Mesendoderm (in vitro differentiated cells): ENCODE data around the gene DNAJC1.
"Not testable (repeated sequence)": the region's sequence is repeated elsewhere in the genome, so short reads cannot be mapped to it uniquely, and the experiment has no call there.

Source experiments
- DNase-seq: peaks from one replicate; pipeline ENCODE4 v3.0.0; 2013
- H2AK5ac ChIP-seq: 2 replicates; pipeline ENCODE4 v1.6.1; 2013; ENCODE audit warnings: low read length, inconsistent platforms
- H2BK120ac ChIP-seq: 2 replicates; pipeline ENCODE4 v1.6.1; 2013; ENCODE audit warnings: low read depth, mild to moderate bottlenecking, low read length, moderate library complexity, mixed read lengths
- H2BK15ac ChIP-seq: replicated peaks from 2 replicates; pipeline ENCODE4 v1.6.1; 2013; ENCODE audit warnings: low read depth, mild to moderate bottlenecking, moderate library complexity
- H2BK5ac ChIP-seq: 2 replicates; pipeline ENCODE4 v1.6.1; 2013; ENCODE audit warnings: low read length, inconsistent platforms
- H3K18ac ChIP-seq: 2 replicates; pipeline ENCODE4 v1.6.1; 2013; ENCODE audit warnings: mild to moderate bottlenecking, low read length, mixed read lengths
- H3K23ac ChIP-seq: one replicate; pipeline ENCODE4 v1.6.1; 2013; ENCODE audit warnings: low read length
- H3K27ac ChIP-seq: 2 replicates; pipeline ENCODE4 v1.5.1; 2013; ENCODE audit warnings: low read depth, mild to moderate bottlenecking, inconsistent platforms, low read length, moderate library complexity
- H3K27me3 ChIP-seq: 2 replicates; pipeline ENCODE4 v1.6.1; 2013; ENCODE audit warnings: low read length, control low read depth, mild to moderate bottlenecking, inconsistent platforms; ENCODE audit not compliant: insufficient read depth, poor library complexity
- H3K36me3 ChIP-seq: 2 replicates; pipeline ENCODE4 v1.6.1; 2013; ENCODE audit warnings: low read length, inconsistent platforms; ENCODE audit not compliant: control insufficient read depth, insufficient read depth
- H3K4ac ChIP-seq: one replicate; pipeline ENCODE4 v1.6.1; 2013; ENCODE audit warnings: low read depth, mild to moderate bottlenecking, low read length, moderate library complexity
- H3K4me1 ChIP-seq: 2 replicates; pipeline ENCODE4 v1.6.1; 2013; ENCODE audit warnings: low read depth, low read length, inconsistent platforms; ENCODE audit not compliant: control insufficient read depth
- H3K4me2 ChIP-seq: 2 replicates; pipeline ENCODE4 v1.6.1; 2013; ENCODE audit warnings: low read length
- H3K4me3 ChIP-seq: 2 replicates; pipeline ENCODE4 v1.5.1; 2013; ENCODE audit warnings: mild to moderate bottlenecking, low read length
- H3K56ac ChIP-seq: one replicate; pipeline ENCODE4 v1.6.1; 2013; ENCODE audit warnings: low read length
- H3K79me1 ChIP-seq: 2 replicates; pipeline ENCODE4 v1.6.1; 2013; ENCODE audit warnings: low read length, inconsistent platforms
- H3K79me2 ChIP-seq: 2 replicates; pipeline ENCODE4 v1.6.1; 2013; ENCODE audit warnings: mild to moderate bottlenecking, low read length; ENCODE audit not compliant: control insufficient read depth, insufficient read depth
- H3K9ac ChIP-seq: 2 replicates; pipeline ENCODE4 v1.6.1; 2013; ENCODE audit warnings: low read length, inconsistent platforms
- H4K5ac ChIP-seq: one replicate; pipeline ENCODE4 v1.6.1; 2013; ENCODE audit warnings: low read length
- H4K8ac ChIP-seq: one replicate; pipeline ENCODE4 v1.6.1; 2013; ENCODE audit warnings: low read depth, mild to moderate bottlenecking, control low read depth, low read length, moderate library complexity
- WGBS: extraction: QIAGEN DNeasy Blood & Tissue Kit; methylation state at CpG from one replicate; pipeline ENCODE4 v1.1.7; 2013; ENCODE audit warnings: low lambda C conversion rate, missing lambda C conversion rate; ENCODE audit not compliant: insufficient coverage; ENCODE audit errors: extremely low coverage; 5-methylcytosine and 5-hydroxymethylcytosine counted together

DNAJC1 gene

GRCh38 chr10:22027364-22028238, 24.1 kb upstream of the DNAJC1 start:
- no CpG with 5 or more reads among the region's 7 CpGs for WGBS
- no peak overlapping the region for H3K9ac ChIP-seq
- no peak overlapping the region for H2AK5ac ChIP-seq
- H3K27me3 ChIP-seq: no peaks in the 10 kb centered on the region
- H2BK5ac ChIP-seq: no peak overlapping the region
- no peak for DNase-seq
- H3K4me1 ChIP-seq: no peaks in the 10 kb centered on the region
- H3K56ac ChIP-seq: no peak overlapping the region
- no peak overlapping the region for H2BK15ac ChIP-seq
- H4K8ac ChIP-seq: no peak overlapping the region
- H3K79me2 ChIP-seq: no peaks in the 10 kb centered on the region
- no peak overlapping the region for H3K18ac ChIP-seq
- H4K5ac ChIP-seq: no peak overlapping the region
- H3K36me3 ChIP-seq: no peaks in the 10 kb centered on the region
- no peak overlapping the region for H3K27ac ChIP-seq
- no peak overlapping the region for H3K4me2 ChIP-seq
- H3K4ac ChIP-seq: no peak overlapping the region
- H3K23ac ChIP-seq: no peak overlapping the region
- H3K79me1 ChIP-seq: no peaks in the 10 kb centered on the region
- no peak overlapping the region for H3K4me3 ChIP-seq
- H2BK120ac ChIP-seq: no peak overlapping the region

DNA sequence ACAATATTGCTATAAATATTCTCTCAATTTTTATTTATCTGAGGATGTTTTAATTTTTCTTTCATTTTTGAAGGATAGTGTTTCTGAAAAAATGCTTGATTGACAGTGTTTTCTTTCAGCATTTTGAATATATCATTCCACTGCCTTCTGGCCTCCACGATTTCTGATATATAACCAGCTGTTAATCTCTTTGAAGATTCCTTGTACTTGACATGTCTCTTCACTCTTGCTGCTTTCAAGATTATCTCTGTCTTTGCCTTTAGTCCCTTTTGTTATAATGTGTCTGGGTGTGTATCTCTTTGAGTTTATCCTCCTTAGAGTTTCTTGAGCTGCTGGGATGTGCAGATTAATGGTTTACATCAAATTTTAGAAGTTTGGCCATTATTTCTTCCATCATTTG, 22.8 kb upstream of the DNAJC1 start:
- WGBS: no CpG with 5 or more reads among the region's 1 CpG
- Histone ChIP-seq H3K27ac (no peak overlapping the region), H3K4me2 (no peak overlapping the region), H3K23ac (no peak overlapping the region), H3K79me1 (no peaks in the 10 kb centered on the region), H3K4ac (no peak overlapping the region), H3K9ac (no peak overlapping the region), H4K5ac (no peak overlapping the region), H3K27me3 (no peaks in the 10 kb centered on the region), H4K8ac (no peak overlapping the region), H3K36me3 (no peaks in the 10 kb centered on the region), H3K79me2 (no peaks in the 10 kb centered on the region), H2AK5ac (no peak overlapping the region), H2BK120ac (no peak overlapping the region), H2BK5ac (no peak overlapping the region), H3K4me3 (no peak overlapping the region), H3K56ac (no peak overlapping the region), H3K4me1 (no peaks in the 10 kb centered on the region), H2BK15ac (no peak overlapping the region), H3K18ac (no peak overlapping the region)
- DNase-seq: no peak

- no peaks in the 10 kb centered on the region for H3K4me1 ChIP-seq
- H2BK120ac ChIP-seq: no peak overlapping the region
- no peak for DNase-seq
- H3K4me3 ChIP-seq: no peak overlapping the region
- H3K56ac ChIP-seq: peak overlapping the region; percentile 36
- no peak overlapping the region for H3K9ac ChIP-seq
- no CpG with 5 or more reads among the region's 3 CpGs for WGBS
- H3K4me2 ChIP-seq: no peak overlapping the region
- H4K8ac ChIP-seq: no peak overlapping the region
- no peak overlapping the region for H4K5ac ChIP-seq
- no peak overlapping the region for H3K18ac ChIP-seq
- H3K79me2 ChIP-seq: no peaks in the 10 kb centered on the region
- H3K27ac ChIP-seq: no peak overlapping the region
- no peaks in the 10 kb centered on the region for H3K79me1 ChIP-seq
- no peak overlapping the region for H2BK5ac ChIP-seq
- H2AK5ac ChIP-seq: no peak overlapping the region
- no peak overlapping the region for H2BK15ac ChIP-seq
- no peaks in the 10 kb centered on the region for H3K36me3 ChIP-seq
- H3K23ac ChIP-seq: no peak overlapping the region
- H3K4ac ChIP-seq: no peak overlapping the region
- no peaks in the 10 kb centered on the region for H3K27me3 ChIP-seq
Measured at GRCh38 chr10:22023508-22023907, 20.0 kb upstream of the DNAJC1 start.

DNA sequence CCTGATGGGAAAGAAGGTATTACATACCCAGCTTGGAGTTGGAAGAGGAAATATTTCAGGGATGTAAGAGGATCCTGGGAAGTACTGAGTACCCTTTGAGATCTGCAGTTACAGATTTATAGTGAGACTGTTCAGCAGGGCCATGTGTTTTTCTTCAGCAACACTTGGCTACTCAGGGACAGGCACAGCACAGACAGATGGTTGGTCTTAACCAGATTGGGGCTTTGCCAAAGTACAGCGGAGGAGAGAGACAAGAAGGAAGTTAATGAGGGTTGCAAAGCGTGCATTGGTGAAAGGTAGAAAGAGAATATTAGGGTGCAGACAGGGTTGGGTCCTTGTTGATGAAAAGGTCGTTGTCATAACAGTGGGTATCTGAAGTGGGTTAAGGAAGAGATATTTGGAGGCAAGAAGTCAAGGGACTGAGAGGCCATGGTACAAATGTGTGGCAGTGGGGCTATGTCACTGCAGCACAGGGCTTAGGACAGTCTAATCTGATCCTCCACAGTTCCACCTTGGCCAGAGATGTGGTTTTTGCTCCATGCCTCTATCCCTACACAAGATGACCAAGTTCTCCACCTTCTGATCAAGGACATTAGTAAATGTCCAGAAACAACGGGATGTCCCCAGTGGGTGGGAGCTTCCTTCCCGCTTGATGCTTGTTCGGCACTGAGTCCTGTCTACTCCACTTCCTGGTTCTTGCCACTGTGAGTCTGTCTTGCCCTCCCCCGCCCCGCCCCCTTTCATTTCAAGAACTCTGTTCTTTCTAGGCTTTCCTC, 18.9 kb upstream of the DNAJC1 start:
- Histone ChIP-seq H3K79me2 (no peaks in the 10 kb centered on the region), H3K56ac (no peak overlapping the region), H3K27me3 (no peaks in the 10 kb centered on the region), H3K9ac (no peak overlapping the region), H2BK15ac (no peak overlapping the region), H2BK5ac (no peak overlapping the region), H3K36me3 (no peaks in the 10 kb centered on the region), H3K23ac (no peak overlapping the region), H3K4ac (no peak overlapping the region), H3K4me3 (no peak overlapping the region), H4K8ac (no peak overlapping the region), H4K5ac (no peak overlapping the region), H3K18ac (no peak overlapping the region), H3K79me1 (no peaks in the 10 kb centered on the region), H3K4me1 (no peaks in the 10 kb centered on the region), H3K27ac (no peak overlapping the region), H2AK5ac (no peak overlapping the region), H2BK120ac (no peak overlapping the region), H3K4me2 (no peak overlapping the region)
- no peak for DNase-seq
- no CpG with 5 or more reads among the region's 8 CpGs for WGBS

DNA sequence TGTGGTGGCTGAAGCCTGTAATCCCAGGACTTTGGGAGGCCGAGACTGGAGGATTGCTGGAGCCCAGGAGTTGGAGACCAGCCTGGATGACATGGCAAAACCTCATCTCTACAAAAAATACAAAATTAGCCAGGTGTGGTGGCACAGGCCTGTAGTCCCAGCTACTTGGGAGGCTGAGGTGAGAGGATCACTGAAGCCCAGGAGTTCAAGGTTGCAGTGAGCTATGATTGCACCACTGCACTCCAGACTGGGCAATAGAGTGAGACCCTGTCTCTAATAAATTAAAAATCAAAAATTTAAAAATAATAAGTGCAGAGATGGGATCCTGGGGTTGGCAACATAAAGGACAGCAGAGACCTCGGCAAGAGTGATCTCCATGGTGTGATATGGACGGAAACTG, 17.6 kb upstream of the DNAJC1 start:
- H3K9ac ChIP-seq, H3K23ac ChIP-seq, H3K79me2 ChIP-seq, H3K27ac ChIP-seq, H2BK120ac ChIP-seq, H2AK5ac ChIP-seq, H2BK15ac ChIP-seq, H3K27me3 ChIP-seq, H2BK5ac ChIP-seq, DNase-seq, H3K4me2 ChIP-seq, H4K5ac ChIP-seq, H3K36me3 ChIP-seq, H3K4ac ChIP-seq, H3K4me3 ChIP-seq, H3K79me1 ChIP-seq, H4K8ac ChIP-seq, H3K18ac ChIP-seq, H3K56ac ChIP-seq, H3K4me1 ChIP-seq: not testable (repeated sequence)
- WGBS: no CpG with 5 or more reads among the region's 3 CpGs
